NB4 (cell line): Measurements from ENCODE around the gene PDGFA.

Experiments used
- DNase-seq: peaks from one replicate; pipeline ENCODE4 v3.0.0; 2010; ENCODE audit warnings: low read depth
- H3K4me3 ChIP-seq: one replicate; pipeline ENCODE4 v1.5.1; 2011; ENCODE audit warnings: mild to moderate bottlenecking, low read depth, low read length, moderate library complexity
- CTCF ChIP-seq: IDR thresholded peaks from one replicate; pipeline ENCODE4 v1.5.1; 2012; ENCODE audit warnings: low read depth, low read length
- MYC ChIP-seq: IDR thresholded peaks from 2 replicates; pipeline ENCODE4 v1.6.1; 2011; ENCODE audit warnings: low read depth, low read length
- POLR2A ChIP-seq: IDR thresholded peaks from 2 replicates; pipeline ENCODE4 v1.6.1; 2011; ENCODE audit warnings: mild to moderate bottlenecking; ENCODE audit not compliant: insufficient read length; ENCODE audit errors: extremely low read depth
- TF ChIP-seq, protein P1 (sequence below): IDR thresholded peaks from 2 replicates; pipeline ENCODE4 v1.6.1; 2011; ENCODE audit warnings: low read depth, low read length

Gene PDGFA

DNA sequence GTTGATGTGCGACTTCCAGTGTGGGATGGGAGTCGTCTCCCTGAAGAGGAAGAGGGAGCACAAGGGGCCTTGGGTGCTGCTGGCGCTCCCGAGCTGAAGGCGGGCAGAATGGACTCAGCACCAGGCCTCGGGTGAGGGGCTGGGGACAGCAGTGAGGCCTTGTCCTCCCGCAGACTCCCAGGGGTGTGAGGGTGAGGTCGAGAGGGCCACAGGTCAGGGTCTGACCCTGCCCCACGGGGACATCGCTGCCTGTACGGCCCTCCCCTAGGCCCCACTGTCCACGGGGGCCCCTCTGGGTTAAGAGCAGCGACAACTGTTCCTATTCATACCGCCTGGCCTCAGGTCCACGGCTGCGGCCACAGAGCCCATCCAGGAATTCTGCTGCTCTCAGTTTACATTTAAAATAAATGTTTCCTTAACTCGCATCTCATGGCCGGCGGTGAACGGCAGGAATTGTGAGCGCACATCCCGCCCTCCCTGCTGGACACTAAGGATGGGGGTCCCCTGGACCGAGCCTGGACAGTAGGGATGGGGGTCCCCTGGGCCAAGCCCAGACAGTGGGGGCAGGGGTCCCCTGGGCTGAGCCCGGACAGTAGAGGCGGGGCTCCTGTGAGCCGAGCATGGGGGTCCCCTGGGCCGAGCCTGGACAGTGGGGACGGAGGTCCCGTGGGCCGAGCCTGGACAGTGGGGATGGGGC is 61.7 kb downstream of the PDGFA start:
- no peak overlapping the region for H3K4me3 ChIP-seq
- TF ChIP-seq POLR2A (no peak), MYC (no peak), CTCF (no peak)
- TF ChIP-seq, protein P1, sequence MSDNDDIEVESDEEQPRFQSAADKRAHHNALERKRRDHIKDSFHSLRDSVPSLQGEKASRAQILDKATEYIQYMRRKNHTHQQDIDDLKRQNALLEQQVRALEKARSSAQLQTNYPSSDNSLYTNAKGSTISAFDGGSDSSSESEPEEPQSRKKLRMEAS: no peak
- DNase-seq: no peak

- TF ChIP-seq POLR2A (no peak), MYC (no peak), CTCF (no peak)
- TF ChIP-seq, protein P1: no peak
- no peak for DNase-seq
- H3K4me3 ChIP-seq: no peak overlapping the region
Observed at GRCh38 chr7:455110-455928, 64.3 kb downstream of the PDGFA start.

GRCh38 chr7:454356-455109 is 65.1 kb downstream of the PDGFA start:
- DNase-seq: no peak
- H3K4me3 ChIP-seq: no peak overlapping the region
- TF ChIP-seq, protein P1: no peak
- TF ChIP-seq POLR2A: no peak
- TF ChIP-seq CTCF: no peak
- TF ChIP-seq MYC: no peak

- no peak for DNase-seq
- no peak overlapping the region for H3K4me3 ChIP-seq
- TF ChIP-seq, protein P1: no peak
- TF ChIP-seq MYC: no peak
- no peak for TF ChIP-seq CTCF
- no peak for TF ChIP-seq POLR2A
Observed at GRCh38 chr7:453597-454306, 65.9 kb downstream of the PDGFA start.

- DNase-seq: peak; percentile 46
- TF ChIP-seq MYC (no peak), CTCF (no peak), POLR2A (no peak)
- TF ChIP-seq, protein P1: no peak
- no peak overlapping the region for H3K4me3 ChIP-seq
Observed at GRCh38 chr7:452791-453455, 66.7 kb downstream of the PDGFA start.
